NCI-H526 (cell line): ENCODE results near the gene SGCA.

ENCODE experiments used
- DNase-seq, 2 experiments: peaks; one replicate each; lab custom pipeline; 2025; lab: John Stamatoyannopoulos, UW

SGCA gene

GRCh38 chr17:50182783-50183420 is 17.1 kb downstream of the SGCA start:
- DNase-seq: no peak

GRCh38 chr17:50183421-50183994 is 17.7 kb downstream of the SGCA start:
- no peak for DNase-seq

- DNase-seq: no peak
Observed at GRCh38 chr17:50184064-50184463, 18.3 kb downstream of the SGCA start.

GRCh38 chr17:50184611-50185398 is 19.0 kb downstream of the SGCA start:
- DNase-seq: no peak

GRCh38 chr17:50185631-50186471 is 20.0 kb downstream of the SGCA start:
- DNase-seq: no peak

GRCh38 chr17:50186661-50187393 is 21.0 kb downstream of the SGCA start:
- no peak for DNase-seq

GRCh38 chr17:50187394-50187725 is 21.6 kb downstream of the SGCA start:
- DNase-seq: no peak

GRCh38 chr17:50187751-50188530 is 22.1 kb downstream of the SGCA start:
- no peak for DNase-seq

- no peak for DNase-seq
Observed at GRCh38 chr17:50188531-50188920, 22.7 kb downstream of the SGCA start.

- no peak for DNase-seq
Observed at GRCh38 chr17:50188921-50189549, 23.2 kb downstream of the SGCA start.

GRCh38 chr17:50189550-50190292 is 23.9 kb downstream of the SGCA start:
- no peak for DNase-seq

GRCh38 chr17:50190293-50190602 is 24.4 kb downstream of the SGCA start:
- no peak for DNase-seq

- DNase-seq: no peak
Observed at GRCh38 chr17:50190603-50191358, 25.0 kb downstream of the SGCA start.

- no peak for DNase-seq
Observed at GRCh38 chr17:50191359-50192143, 25.7 kb downstream of the SGCA start.

GRCh38 chr17:50192144-50192617 is 26.4 kb downstream of the SGCA start:
- no peak for DNase-seq

- no peak for DNase-seq
Observed at GRCh38 chr17:50192618-50193291, 26.9 kb downstream of the SGCA start.

GRCh38 chr17:50194140-50194933 is 28.5 kb downstream of the SGCA start:
- DNase-seq: no peak
